K562 (cell line): ENCODE data around the gene GCSH. TPM values are rescaled to one million over a fixed set of nuclear protein-coding genes. Genes with fewer than 3 reads are reported as not detected.

ENCODE experiments used
- ATF6 ChIP-seq: sonication (generic); formaldehyde crosslinking; IDR thresholded peaks from 2 replicates; pipeline ENCODE4 v1.4.0; 2020; ENCODE audit warnings: mild to moderate bottlenecking, missing genetic modification reagents
- CBX3 ChIP-seq, 2 experiments: IDR thresholded peaks; 1 replicate in 1 of 2; 2 replicates in 1 of 2; pipeline ENCODE4 v1.6.1; 2012; ENCODE audit warnings: inconsistent platforms in 2 of 2, low read length in 2 of 2, borderline replicate concordance in 1 of 2, control low read depth in 1 of 2
- CCAR2 ChIP-seq: fragments of 200-400 bp; formaldehyde crosslinking; IDR thresholded peaks from 2 replicates; pipeline ENCODE4 v1.6.1; 2017; ENCODE audit warnings: mild to moderate bottlenecking, low read depth, low read length
- CEBPB ChIP-seq: fragments of 450-650 bp; IDR thresholded peaks from 2 replicates; pipeline ENCODE4 v1.6.1; 2016; ENCODE audit warnings: missing genetic modification characterization, missing compliant biosample characterization
- FUS ChIP-seq: fragments of 200-400 bp; formaldehyde crosslinking; optimal IDR thresholded peaks from 2 replicates; pipeline ENCODE3; 2017; ENCODE audit warnings: low read depth, low read length
- KAT7 ChIP-seq: sonication (generic); formaldehyde crosslinking; IDR thresholded peaks from 2 replicates; pipeline ENCODE4 v1.8.0; 2022; ENCODE audit warnings: missing genetic modification reagents, mild to moderate bottlenecking, borderline replicate concordance
- MBD1 ChIP-seq: fragments of 250-450 bp; sonication (Bioruptor Pico); IDR thresholded peaks from 2 replicates; pipeline ENCODE4 v1.8.0; 2022; ENCODE audit warnings: inconsistent platforms
- RB1 ChIP-seq: fragments of 450-650 bp; IDR thresholded peaks from 2 replicates; pipeline ENCODE4 v1.6.1; 2017; ENCODE audit warnings: low read depth, mild to moderate bottlenecking
- RBM39 ChIP-seq: fragments of 200-400 bp; formaldehyde crosslinking; optimal IDR thresholded peaks from 2 replicates; pipeline ENCODE3; 2018; ENCODE audit warnings: low read depth, low read length
- RCOR1 ChIP-seq, 2 experiments: IDR thresholded peaks; 2 replicates each; pipeline ENCODE4 v1.6.1; 2012; ENCODE audit warnings: low read depth in 2 of 2, low read length in 2 of 2, borderline replicate concordance in 1 of 2, improper control_type of control experiment in 1 of 2
- RREB1 ChIP-seq: fragments of 250-450 bp; sonication (Bioruptor Pico); IDR thresholded peaks from 2 replicates; pipeline ENCODE4 v1.4.0; 2020
- SPI1 ChIP-seq: IDR thresholded peaks from 2 replicates; pipeline ENCODE4 v1.6.1; 2011; ENCODE audit warnings: low read depth, low read length, control low read depth, borderline replicate concordance
- SRSF9 ChIP-seq: fragments of 200-400 bp; formaldehyde crosslinking; IDR thresholded peaks from 2 replicates; pipeline ENCODE4 v1.6.1; 2017; ENCODE audit warnings: low read depth, low read length, borderline replicate concordance
- TCFL5 ChIP-seq: fragments of 250-450 bp; sonication (Bioruptor Pico); conservative IDR thresholded peaks from 2 replicates; pipeline ENCODE4 v1.6.1; 2021; ENCODE audit warnings: mild to moderate bottlenecking, moderate library complexity, matching md5 sums
- USF1 ChIP-seq: sonication (generic); formaldehyde crosslinking; IDR thresholded peaks from 2 replicates; pipeline ENCODE4 v1.9.0; 2022; ENCODE audit warnings: mild to moderate bottlenecking, missing genetic modification reagents
- ZFP91 ChIP-seq: sonication (generic); formaldehyde crosslinking; IDR thresholded peaks from 2 replicates; pipeline ENCODE4 v1.8.0; 2022; ENCODE audit warnings: mild to moderate bottlenecking, missing genetic modification reagents
- polyA plus RNA-seq, 8 experiments: library from polyadenylated mRNA; depleted of rRNA in 4 of 8; stranded (reverse) in 5 of 8; unstranded in 3 of 8; fragments of >200 nt; fragmentation: Nextera tagmentation in 2 of 8; fragmentation: Illumina TruSeq in 1 of 8; extraction: Ambion mirVana in 2 of 8; extraction: Trizol in 1 of 8; gene quantifications; 2 replicates each; pipeline versions ENCODE4 v1.2.1 to v1.2.3, GENCODE V29; 2011 to 2014; ENCODE audit warnings: inconsistent platforms in 1 of 8, missing spikeins in 1 of 8
- total RNA-seq, 7 experiments: library from RNA; depleted of rRNA in 6 of 7; stranded (reverse); fragments of >200 nt in 6 of 7; fragmentation: Illumina TruSeq in 2 of 7; extraction: Trizol in 2 of 7; gene quantifications; 2 replicates each; pipeline versions ENCODE4 v1.2.1 to v1.2.3, GENCODE V29; 2011 to 2021; ENCODE audit warnings: low replicate concordance in 1 of 7

The GCSH gene
- total and polyA plus RNA-seq, 9 of the 15 experiments (the other 6 are each of a cell fraction or from before 2014, with no cell fraction given): 35.0 to 121 (median 89.0) TPM

GRCh38 chr16:81076566-81077075 lies 19.6 kb downstream of the GCSH start (continued):
- TF ChIP-seq RREB1 (CRISPR knock-in tag) (no peak), SPI1 (no peak; the same call in 1 of the 2 replicates), SRSF9 (no peak), ATF6 (peak; percentile 72; the same call in 1 of the 2 replicates), RCOR1 (IDR thresholded peaks at IDR 0.05; ENCODE audit: borderline replicate concordance in 1 of 2, low read depth in 2 of 2, low read length in 2 of 2) (peak in 1 of 2 experiments; percentile 61; a peak in 2 of 4 replicates), FUS (no peak), RBM39 (no peak), CCAR2 (no peak), CEBPB (no peak), CBX3 (IDR thresholded peaks at IDR 0.05; ENCODE audit: borderline replicate concordance in 1 of 2, low read length in 2 of 2) (peak in 1 of 2 experiments; percentile 62; a peak in 1 of 3 replicates), TCFL5 (CRISPR knock-in tag) (no peak), USF1 (CRISPR knock-in tag) (peak; percentile 35), KAT7 (peak; percentile 72; the same call in 1 of the 2 replicates), MBD1 (CRISPR knock-in tag) (no peak), ZFP91 (CRISPR knock-in tag) (no peak), RB1 (no peak)
